WTC11 (cell line): ENCODE data around the gene PZP. TPM values are rescaled to one million over a fixed set of nuclear protein-coding genes. Genes with fewer than 3 reads are reported as not detected.

Experiments used
- ATAC-seq: fragments of 200-7000 bp; cut with Tn5 transposase; 2 replicates; pipeline ENCODE4 v1.10.0; 2021; ENCODE audit warnings: mild to moderate bottlenecking, moderate library complexity
- CTCF ChIA-PET: fragments of 300-600 bp; sonication (Branson Sonifier 250); formaldehyde crosslinking; loops from one replicate; lab custom pipeline; 2021; ENCODE audit warnings: antibody characterized with exemption; lab: Charles Lee
- POLR2A ChIA-PET: fragments of 350-600 bp; sonication (Branson Sonifier 250); formaldehyde crosslinking; loops from one replicate; lab custom pipeline; 2021; ENCODE audit warnings: antibody characterized with exemption; lab: Charles Lee
- DNase-seq: peaks from one replicate; pipeline ENCODE4 v3.0.0; 2021; ENCODE audit warnings: low spot score
- H3K27ac Mint-ChIP-seq: 2 replicates; pipeline ENCODE4 v1.8.0; 2021; ENCODE audit warnings: mixed read lengths
- H3K27me3 Mint-ChIP-seq: 2 replicates; pipeline ENCODE4 v1.8.0; 2021; ENCODE audit warnings: low read depth, mild to moderate bottlenecking, moderate library complexity, mixed read lengths
- H3K36me3 Mint-ChIP-seq: 2 replicates; pipeline ENCODE4 v1.8.0; 2021; ENCODE audit warnings: mixed read lengths
- H3K4me1 Mint-ChIP-seq: 2 replicates; pipeline ENCODE4 v1.8.0; 2022; ENCODE audit warnings: mixed read lengths
- H3K4me3 Mint-ChIP-seq: 2 replicates; pipeline ENCODE4 v1.8.0; 2021; ENCODE audit warnings: mild to moderate bottlenecking, moderate library complexity, mixed read lengths
- H3K9me3 Mint-ChIP-seq: 2 replicates; pipeline ENCODE4 v1.8.0; 2021; ENCODE audit warnings: mixed read lengths
- ATF1 ChIP-seq: sonication (generic); formaldehyde crosslinking; IDR thresholded peaks from 2 replicates; pipeline ENCODE4 v1.8.1; 2023; ENCODE audit warnings: mild to moderate bottlenecking, moderate library complexity, missing genetic modification reagents
- CTCF ChIP-seq: fragments of 200-600 bp; IDR thresholded peaks from 2 replicates; pipeline ENCODE4 v1.8.0; 2022; ENCODE audit warnings: antibody characterized with exemption
- FOXK1 ChIP-seq: sonication (generic); formaldehyde crosslinking; IDR thresholded peaks from 2 replicates; pipeline ENCODE4 v1.8.0; 2022; ENCODE audit warnings: mild to moderate bottlenecking, moderate library complexity, missing genetic modification reagents
- GRHL2 ChIP-seq: fragments of 250-450 bp; sonication (Bioruptor Pico); IDR thresholded peaks from 2 replicates; pipeline ENCODE4 v1.8.0; 2022; ENCODE audit warnings: mild to moderate bottlenecking, moderate library complexity; ENCODE audit not compliant: insufficient replicate concordance, severe bottlenecking
- JUN ChIP-seq: sonication (generic); formaldehyde crosslinking; IDR thresholded peaks from 2 replicates; pipeline ENCODE4 v1.8.0; 2023; ENCODE audit warnings: mild to moderate bottlenecking, missing genetic modification reagents
- NFYB ChIP-seq: sonication (generic); formaldehyde crosslinking; conservative IDR thresholded peaks from 2 replicates; pipeline ENCODE4 v1.8.0; 2022; ENCODE audit warnings: low read depth, missing genetic modification reagents
- NR1H2 ChIP-seq: sonication (generic); formaldehyde crosslinking; IDR thresholded peaks from 2 replicates; pipeline ENCODE4 v1.9.0; 2021; ENCODE audit warnings: mild to moderate bottlenecking, moderate library complexity, missing genetic modification reagents
- NR2C2 ChIP-seq: sonication (generic); formaldehyde crosslinking; IDR thresholded peaks from 2 replicates; pipeline ENCODE4 v1.8.0; 2022; ENCODE audit warnings: mild to moderate bottlenecking, missing genetic modification reagents
- NR3C1 ChIP-seq: sonication (generic); formaldehyde crosslinking; conservative IDR thresholded peaks from 2 replicates; pipeline ENCODE4 v1.8.1; 2023; ENCODE audit warnings: low read depth, mild to moderate bottlenecking, missing genetic modification reagents
- PRRX2 ChIP-seq: fragments of 250-450 bp; sonication (Bioruptor Pico); IDR thresholded peaks from 2 replicates; pipeline ENCODE4 v1.8.0; 2021; ENCODE audit warnings: mild to moderate bottlenecking
- RORB ChIP-seq: fragments of 250-450 bp; sonication (Bioruptor Pico); IDR thresholded peaks from 2 replicates; pipeline ENCODE4 v1.9.0; 2021; ENCODE audit warnings: mild to moderate bottlenecking
- TCF7 ChIP-seq: sonication (generic); formaldehyde crosslinking; IDR thresholded peaks from 2 replicates; pipeline ENCODE4 v1.8.0; 2022; ENCODE audit warnings: mild to moderate bottlenecking, low read depth, missing genetic modification reagents, moderate library complexity
- TEAD4 ChIP-seq: sonication (generic); formaldehyde crosslinking; IDR thresholded peaks from 2 replicates; pipeline ENCODE4 v1.8.0; 2022; ENCODE audit warnings: mild to moderate bottlenecking, missing genetic modification reagents
- ZBTB21 ChIP-seq: sonication (generic); formaldehyde crosslinking; IDR thresholded peaks from 2 replicates; pipeline ENCODE4 v1.8.1; 2023; ENCODE audit warnings: mild to moderate bottlenecking, missing genetic modification reagents, borderline replicate concordance
- ZNF138 ChIP-seq: sonication (generic); formaldehyde crosslinking; conservative IDR thresholded peaks from 2 replicates; pipeline ENCODE4 v1.8.1; 2022; ENCODE audit warnings: mild to moderate bottlenecking, moderate library complexity, missing genetic modification reagents
- ZNF317 ChIP-seq: sonication (generic); formaldehyde crosslinking; IDR thresholded peaks from 2 replicates; pipeline ENCODE4 v1.8.1; 2023; ENCODE audit warnings: low read depth, mild to moderate bottlenecking, moderate library complexity, missing genetic modification reagents, borderline replicate concordance
- ZNF416 ChIP-seq: fragments of 250-450 bp; sonication (Bioruptor Pico); IDR thresholded peaks from 2 replicates; pipeline ENCODE4 v1.9.0; 2021; ENCODE audit warnings: mild to moderate bottlenecking, inconsistent platforms
- ZNF423 ChIP-seq: fragments of 250-450 bp; sonication (Bioruptor Pico); IDR thresholded peaks from 2 replicates; pipeline ENCODE4 v2.1.2; 2022; ENCODE audit warnings: mild to moderate bottlenecking, moderate library complexity
- total RNA-seq: library from RNA; stranded (reverse); gene quantifications from 3 replicates; pipeline ENCODE4 v1.2.3, GENCODE V29; 2021
- TF ChIP-seq, protein P1 (sequence below): sonication (generic); formaldehyde crosslinking; conservative IDR thresholded peaks from 2 replicates; pipeline ENCODE4 v1.8.1; 2022; ENCODE audit warnings: mild to moderate bottlenecking, missing genetic modification reagents

PZP gene
- total RNA-seq, 1 experiment from 2014 or later, result 0.15 TPM

DNA sequence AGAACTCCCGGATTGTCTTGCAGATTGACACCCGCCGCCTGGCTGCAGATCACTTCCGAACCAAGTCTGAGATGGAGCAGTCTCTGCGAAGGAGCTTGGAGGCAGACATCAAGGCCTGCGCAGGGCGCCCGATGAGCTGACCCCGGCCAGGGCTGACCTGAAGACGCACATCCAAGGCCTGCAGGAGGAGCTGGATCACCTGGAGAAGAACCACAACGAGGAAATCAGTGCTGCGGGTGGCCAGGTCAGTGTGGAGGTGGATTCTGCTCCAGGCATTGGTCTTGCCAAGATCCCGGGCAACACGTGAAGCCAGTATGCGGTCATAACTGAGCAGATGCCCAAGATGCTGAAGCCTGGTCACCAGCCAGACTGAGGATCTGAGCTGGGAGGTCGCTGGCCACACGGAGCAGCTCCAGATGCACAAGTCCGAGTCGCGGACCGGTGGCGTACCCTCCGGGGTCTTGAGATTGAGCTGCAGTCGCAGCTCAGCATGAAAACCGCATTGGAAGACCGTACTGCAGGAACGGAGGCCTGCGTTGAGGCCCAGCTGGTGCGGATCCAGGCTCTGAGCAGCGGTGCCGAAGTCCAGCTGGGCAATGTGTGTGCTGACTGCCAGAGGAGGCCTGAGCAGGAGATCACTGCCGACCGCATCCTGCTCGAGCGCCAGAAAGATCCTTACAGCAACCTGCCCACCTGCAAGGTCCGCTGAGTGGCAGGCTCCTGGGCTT lies 80.1 kb downstream of the PZP start:
- no peak for DNase-seq
- Mint-ChIP-seq H3K4me1 (no peaks in the 10 kb centered on the region), H3K27me3 (no peaks in the 10 kb centered on the region), H3K27ac (no peak overlapping the region), H3K36me3 (no peaks in the 10 kb centered on the region), H3K4me3 (no peak overlapping the region), H3K9me3 (peaks cover 14% of the 10 kb centered on the region)
- no peak for ATAC-seq
- ChIA-PET CTCF (interaction anchor here (0.7 to 1.4 kb wide), 5 partner anchors 10 to 203 kb away, joined by 3 to 4 read pairs (median 3); no protein-coding TSS in a partner anchor), POLR2A (no interaction called here)
- TF ChIP-seq ZNF423, result no peak
- TF ChIP-seq CTCF, result no peak
- TF ChIP-seq ATF1, result no peak
- no peak for TF ChIP-seq ZNF317 (CRISPR knock-in tag)
- no peak for TF ChIP-seq NR1H2 (CRISPR knock-in tag)
- no peak for TF ChIP-seq TEAD4 (CRISPR knock-in tag)
- TF ChIP-seq, protein P1, sequence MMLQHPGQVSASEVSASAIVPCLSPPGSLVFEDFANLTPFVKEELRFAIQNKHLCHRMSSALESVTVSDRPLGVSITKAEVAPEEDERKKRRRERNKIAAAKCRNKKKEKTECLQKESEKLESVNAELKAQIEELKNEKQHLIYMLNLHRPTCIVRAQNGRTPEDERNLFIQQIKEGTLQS (CRISPR knock-in tag), result no peak
- no peak for TF ChIP-seq JUN (CRISPR knock-in tag)
- TF ChIP-seq GRHL2 (CRISPR knock-in tag), result no peak
- no peak for TF ChIP-seq NR2C2 (CRISPR knock-in tag)
- no peak for TF ChIP-seq ZNF138 (CRISPR knock-in tag)
- no peak for TF ChIP-seq FOXK1 (CRISPR knock-in tag)
- TF ChIP-seq NR3C1 (CRISPR knock-in tag), result no peak
- no peak for TF ChIP-seq ZNF416 (CRISPR knock-in tag)
- no peak for TF ChIP-seq PRRX2
- TF ChIP-seq ZBTB21, result no peak
- TF ChIP-seq TCF7 (CRISPR knock-in tag), result no peak
- no peak for TF ChIP-seq RORB (CRISPR knock-in tag)
- TF ChIP-seq NFYB (CRISPR knock-in tag), result no peak

- DNase-seq (no peak), ATAC-seq (no peak)
- Mint-ChIP-seq H3K27ac (no peak overlapping the region), H3K4me1 (no peaks in the 10 kb centered on the region), H3K9me3 (peaks cover 14% of the 10 kb centered on the region), H3K36me3 (no peaks in the 10 kb centered on the region), H3K27me3 (no peaks in the 10 kb centered on the region), H3K4me3 (no peak overlapping the region)
- CTCF ChIA-PET, result interaction anchor here (1.0 to 1.4 kb wide), 3 partner anchors 10 to 63 kb away, joined by 3 to 4 read pairs (median 3); no protein-coding TSS in a partner anchor
- TF ChIP-seq, protein P1 (CRISPR knock-in tag), result no peak
- TF ChIP-seq CTCF, result no peak
- POLR2A ChIA-PET, result no interaction called here
These were observed 80.7 kb downstream of the PZP start for GRCh38 chr12:9127484-9127883.
